Gastroesophageal sphincter (tissue), 3 donors: ENCODE data around the gene ARL6IP5.

Experiments
- CTCF ChIP-seq, 4 experiments: fragments of 200-600 bp in 2 of 4; fragments of 450-650 bp in 2 of 4; sonication (generic) in 1 of 4; IDR thresholded peaks; one replicate each; pipeline ENCODE4 v1.5.1; 2017 to 2019; ENCODE audit warnings: antibody characterized with exemption in 4 of 4, mild to moderate bottlenecking in 2 of 4, moderate library complexity in 2 of 4
- POLR2A ChIP-seq, 2 donors: fragments of 450-650 bp; IDR thresholded peaks; one replicate each; pipeline ENCODE4 v1.6.1; 2017; ENCODE audit warnings: antibody characterized with exemption in 2 of 2, mild to moderate bottlenecking in 2 of 2, moderate library complexity in 1 of 2
- POLR2AphosphoS5 ChIP-seq: sonication (generic); formaldehyde crosslinking; IDR thresholded peaks from one replicate; pipeline ENCODE4 v1.6.1; 2017; ENCODE audit warnings: antibody characterized with exemption

- TF ChIP-seq POLR2A (IDR thresholded peaks at IDR 0.05) (no peak), CTCF (IDR thresholded peaks at IDR 0.05) (no peak), POLR2AphosphoS5 (no peak)
These were observed 41.5 kb downstream of the ARL6IP5 start for GRCh38 chr3:69126216-69126615.
